HS-5 (cell line): ENCODE measurements around the gene MAST4.

ENCODE experiments used
- DNase-seq: peaks from one replicate; pipeline ENCODE4 v3.0.0-alpha.2; 2012; ENCODE audit warnings: low read depth

MAST4 gene

GRCh38 chr5:66701244-66701643 lies 105.1 kb downstream of the MAST4 start:
- no peak for DNase-seq

- DNase-seq, result no peak
Observed at GRCh38 chr5:66702426-66702825, 106.2 kb downstream of the MAST4 start.

GRCh38 chr5:66704790-66705425 lies 108.7 kb downstream of the MAST4 start:
- DNase-seq, result no peak

GRCh38 chr5:66708368-66708767 lies 112.2 kb downstream of the MAST4 start:
- no peak for DNase-seq

- no peak for DNase-seq
Observed at GRCh38 chr5:66710557-66711088, 114.4 kb downstream of the MAST4 start.

- no peak for DNase-seq
Observed at GRCh38 chr5:66713998-66714397, 117.8 kb downstream of the MAST4 start.

- no peak for DNase-seq
Observed at GRCh38 chr5:66717455-66718373, 121.5 kb downstream of the MAST4 start.

GRCh38 chr5:66718374-66719002 lies 122.3 kb downstream of the MAST4 start:
- DNase-seq, result no peak

GRCh38 chr5:66720780-66721179 lies 124.6 kb downstream of the MAST4 start:
- no peak for DNase-seq

- no peak for DNase-seq
Observed at GRCh38 chr5:66722686-66723085, 126.5 kb downstream of the MAST4 start.

GRCh38 chr5:66724349-66725139 lies 128.4 kb downstream of the MAST4 start:
- DNase-seq, result no peak

- DNase-seq, result no peak
Observed at GRCh38 chr5:66727630-66728029, 131.4 kb downstream of the MAST4 start.

- DNase-seq, result no peak
Observed at GRCh38 chr5:66728049-66728448, 131.9 kb downstream of the MAST4 start.

- no peak for DNase-seq
Observed at GRCh38 chr5:66737096-66737495, 140.9 kb downstream of the MAST4 start.

GRCh38 chr5:66738136-66738535 lies 141.9 kb downstream of the MAST4 start:
- DNase-seq, result no peak

- no peak for DNase-seq
Observed at GRCh38 chr5:66739021-66739420, 142.8 kb downstream of the MAST4 start.

GRCh38 chr5:66739951-66740350 lies 143.8 kb downstream of the MAST4 start:
- DNase-seq, result no peak

- no peak for DNase-seq
Observed at GRCh38 chr5:66741394-66741793, 145.2 kb downstream of the MAST4 start.

- no peak for DNase-seq
Observed at GRCh38 chr5:66742083-66742895, 146.1 kb downstream of the MAST4 start.

- DNase-seq, result no peak
Observed at GRCh38 chr5:66742896-66743247, 146.7 kb downstream of the MAST4 start.

GRCh38 chr5:66743344-66743743 lies 147.2 kb downstream of the MAST4 start:
- DNase-seq, result no peak
